ENCODE results near the gene CECR2.

The CECR2 gene

DNA sequence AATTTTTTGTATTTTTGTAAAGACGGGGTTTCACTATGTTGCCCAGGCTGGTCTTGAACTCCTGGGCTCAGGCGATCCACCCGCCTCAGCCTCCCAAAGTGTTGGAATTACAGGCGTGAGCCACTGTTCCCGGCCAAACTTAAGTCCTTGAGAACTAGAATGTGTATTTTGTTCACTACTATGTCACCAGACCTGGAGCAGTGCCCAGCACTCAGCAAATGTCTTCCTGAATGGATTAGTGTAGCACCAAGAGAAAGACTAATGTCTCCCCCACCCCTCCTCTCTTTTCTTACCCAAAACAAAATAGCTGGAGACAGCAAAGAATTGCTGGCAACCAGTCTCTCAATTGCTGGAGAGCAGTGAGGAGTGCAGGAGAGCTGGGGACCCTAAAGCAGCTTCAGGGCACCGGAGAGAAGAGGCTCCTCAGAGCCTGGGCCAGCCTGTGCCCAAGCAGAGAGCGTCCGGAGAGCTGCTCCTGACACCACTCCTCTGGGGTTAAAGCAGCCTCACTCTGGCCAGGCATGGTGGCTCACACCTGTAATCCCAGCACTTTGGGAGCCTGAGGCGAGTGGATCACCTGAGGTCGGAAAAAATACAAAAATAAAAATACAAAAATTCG lies 209.0 kb downstream of the CECR2 start:
- DNase-seq: no peak

DNA sequence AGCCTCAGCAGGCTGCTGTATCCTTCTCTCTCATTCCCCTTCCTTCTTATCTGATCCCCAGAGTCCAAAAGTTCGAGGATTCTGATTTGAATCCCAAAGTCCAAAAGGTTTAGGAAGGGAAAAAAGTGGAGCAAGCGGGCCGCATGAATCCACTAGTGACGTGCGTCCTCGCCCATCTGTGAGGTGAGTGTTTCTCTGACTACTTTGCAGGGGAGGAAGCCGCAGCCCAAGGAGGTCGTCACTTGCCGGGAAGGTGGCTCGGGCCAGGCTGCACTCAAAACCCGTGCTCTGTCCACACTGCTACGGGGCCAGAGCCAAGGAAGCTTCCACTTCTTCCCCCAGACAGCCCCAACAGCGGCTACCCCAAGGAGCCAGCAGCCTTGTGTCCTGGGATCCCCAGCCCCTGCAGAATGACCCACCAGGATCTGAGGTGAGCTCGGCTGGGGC lies 210.3 kb downstream of the CECR2 start:
- DNase-seq: no peak

DNA sequence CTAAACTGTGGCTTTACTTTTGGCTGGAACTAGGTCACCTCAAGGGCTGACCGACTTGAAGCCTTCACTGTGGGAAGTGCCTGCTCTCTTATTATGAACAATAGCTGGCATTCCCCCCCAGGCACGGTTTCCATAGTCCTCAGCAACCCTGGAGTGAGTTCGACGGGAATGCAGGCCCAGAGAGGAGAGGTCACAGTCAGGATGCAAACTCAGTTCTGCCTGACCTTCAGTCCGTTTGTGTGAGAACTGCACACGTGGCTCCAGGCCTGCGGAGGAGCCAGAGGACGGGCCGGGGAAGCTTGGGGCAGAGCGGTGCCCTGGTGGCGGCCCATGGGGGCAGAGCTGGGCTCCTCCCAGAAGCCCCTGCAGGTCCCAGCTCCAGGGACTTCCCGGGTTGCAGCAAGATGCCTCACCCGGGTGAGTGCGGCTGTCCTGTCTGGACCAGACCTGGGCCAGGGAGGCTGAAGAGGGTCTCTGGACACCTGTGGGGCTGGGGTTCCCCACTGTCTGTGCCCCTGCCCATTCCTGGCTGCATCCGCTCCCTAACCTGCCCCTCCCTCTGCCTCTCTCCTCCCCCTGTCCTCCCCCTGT lies 211.3 kb downstream of the CECR2 start:
- DNase-seq: no peak

DNA sequence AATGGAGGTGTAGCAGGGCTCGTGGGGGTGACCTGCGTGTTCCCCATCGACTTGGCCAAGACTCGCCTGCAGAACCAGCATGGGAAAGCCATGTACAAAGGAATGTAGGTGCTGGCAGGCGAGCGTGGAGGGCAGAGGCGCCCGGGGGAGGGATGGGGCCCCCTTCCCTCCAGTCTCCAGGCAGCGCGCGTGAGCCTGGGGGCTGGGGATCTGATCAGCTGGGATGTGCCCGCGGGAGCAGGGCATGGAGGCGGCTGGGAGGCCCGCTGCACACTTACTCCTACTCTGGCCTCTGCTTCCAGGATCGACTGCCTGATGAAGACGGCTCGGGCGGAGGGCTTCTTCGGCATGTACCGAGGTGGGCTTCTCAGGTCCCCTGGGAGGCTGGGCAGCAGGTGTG lies 211.8 kb downstream of the CECR2 start:
- DNase-seq: no peak

DNA sequence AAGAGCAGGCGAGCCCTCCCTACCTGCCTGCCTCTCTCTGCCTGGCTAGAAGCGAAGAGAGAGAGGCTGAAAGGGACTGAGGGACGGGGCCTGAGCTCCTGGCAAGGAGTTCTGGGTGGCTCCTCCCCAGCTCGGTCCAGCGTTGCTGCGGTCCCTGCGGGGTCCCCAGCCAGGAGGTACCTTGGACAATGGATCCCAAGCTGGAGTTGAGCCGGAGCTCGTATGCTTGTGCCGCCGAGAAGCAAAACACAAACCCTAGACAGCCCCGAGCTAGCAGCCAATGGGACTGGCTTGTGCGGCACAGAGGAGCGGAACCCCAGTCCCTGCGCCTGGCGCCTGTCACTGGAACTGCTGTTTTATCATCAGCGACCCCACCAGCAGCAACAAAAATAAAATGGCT lies 212.4 kb downstream of the CECR2 start:
- no peak for DNase-seq

DNA sequence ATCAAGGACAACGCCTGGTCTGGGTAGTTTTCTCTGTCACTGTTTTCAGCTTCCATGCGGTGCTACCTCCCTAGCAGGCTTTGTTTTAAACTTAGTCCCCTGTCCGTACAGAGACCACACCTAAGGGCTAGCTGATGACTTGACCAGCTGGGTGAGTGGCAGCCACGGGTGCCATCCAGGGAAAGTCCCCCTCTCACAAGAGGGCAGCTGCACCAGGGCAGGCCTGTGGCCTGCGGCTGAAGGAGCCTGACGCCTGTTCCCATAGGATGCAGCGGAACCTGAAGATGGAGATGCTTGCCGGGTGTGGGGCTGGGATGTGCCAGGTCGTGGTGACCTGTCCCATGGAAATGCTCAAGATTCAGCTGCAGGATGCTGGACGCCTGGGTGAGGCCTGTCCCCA lies 213.9 kb downstream of the CECR2 start:
- no peak for DNase-seq

DNA sequence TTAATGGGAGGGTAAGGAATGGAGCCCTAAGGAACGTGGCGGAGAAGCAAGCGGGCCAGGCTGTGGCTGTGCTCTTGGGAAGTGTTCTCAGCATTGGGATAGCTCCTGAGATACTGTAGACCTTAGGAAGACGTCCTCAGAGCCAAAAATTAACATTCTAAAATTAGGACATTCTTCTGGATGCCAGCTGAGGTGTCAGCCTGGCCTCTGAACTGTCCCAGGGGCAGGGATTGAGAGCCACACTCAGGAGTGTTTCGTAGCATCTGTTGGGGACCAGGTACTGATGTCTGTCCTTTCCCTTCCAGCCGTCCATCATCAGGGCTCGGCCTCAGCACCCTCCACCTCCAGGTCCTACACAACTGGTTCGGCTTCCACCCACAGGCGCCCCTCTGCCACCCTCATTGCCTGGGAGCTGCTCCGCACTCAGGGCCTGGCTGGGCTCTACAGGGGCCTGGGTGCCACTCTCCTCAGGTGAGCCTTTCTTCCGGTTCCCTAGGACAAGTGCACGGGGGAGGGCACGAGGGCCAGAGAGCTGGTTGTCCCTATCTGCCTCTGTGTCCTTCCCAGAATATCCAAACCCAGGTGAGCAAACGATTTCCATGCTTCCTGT lies 217.7 kb downstream of the CECR2 start:
- DNase-seq: no peak

DNA sequence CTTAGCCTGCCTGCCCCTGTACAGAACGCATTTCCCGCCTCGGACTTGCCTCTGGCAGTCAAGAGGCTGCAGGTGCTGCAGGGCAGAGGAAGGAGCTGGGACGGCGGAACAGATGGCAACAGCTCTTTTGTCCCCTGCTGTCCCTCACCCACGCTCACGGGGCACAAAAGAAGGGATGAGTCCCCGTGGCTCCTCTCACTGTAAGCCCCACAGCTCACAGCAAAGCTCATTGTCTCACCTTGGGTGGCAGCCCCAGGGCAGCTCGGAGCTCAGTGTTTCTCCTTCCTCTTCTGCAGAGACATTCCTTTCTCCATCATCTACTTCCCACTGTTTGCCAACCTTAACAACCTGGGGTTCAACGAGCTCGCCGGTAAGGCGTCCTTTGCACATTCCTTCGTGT lies 218.4 kb downstream of the CECR2 start:
- DNase-seq: no peak

DNA sequence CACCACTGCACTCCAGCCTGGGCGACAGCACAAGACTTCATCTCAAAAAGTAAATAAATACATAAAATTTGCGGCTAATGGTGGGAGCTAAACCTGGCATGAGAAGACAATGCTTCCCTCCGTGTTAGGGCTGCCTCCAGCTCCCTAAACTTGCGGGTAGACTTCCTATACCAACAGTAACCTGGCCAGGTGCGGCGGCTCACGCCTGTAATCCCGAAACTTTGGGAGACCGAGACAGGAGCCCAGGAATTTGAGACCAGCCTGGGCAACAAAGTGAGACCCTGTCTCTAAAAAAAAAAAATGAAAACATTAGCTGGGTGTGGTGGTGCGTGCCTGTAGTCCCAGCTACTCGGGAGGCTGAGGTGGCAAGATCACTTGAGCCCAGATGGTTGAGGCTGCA lies 219.3 kb downstream of the CECR2 start:
- no peak for DNase-seq

DNA sequence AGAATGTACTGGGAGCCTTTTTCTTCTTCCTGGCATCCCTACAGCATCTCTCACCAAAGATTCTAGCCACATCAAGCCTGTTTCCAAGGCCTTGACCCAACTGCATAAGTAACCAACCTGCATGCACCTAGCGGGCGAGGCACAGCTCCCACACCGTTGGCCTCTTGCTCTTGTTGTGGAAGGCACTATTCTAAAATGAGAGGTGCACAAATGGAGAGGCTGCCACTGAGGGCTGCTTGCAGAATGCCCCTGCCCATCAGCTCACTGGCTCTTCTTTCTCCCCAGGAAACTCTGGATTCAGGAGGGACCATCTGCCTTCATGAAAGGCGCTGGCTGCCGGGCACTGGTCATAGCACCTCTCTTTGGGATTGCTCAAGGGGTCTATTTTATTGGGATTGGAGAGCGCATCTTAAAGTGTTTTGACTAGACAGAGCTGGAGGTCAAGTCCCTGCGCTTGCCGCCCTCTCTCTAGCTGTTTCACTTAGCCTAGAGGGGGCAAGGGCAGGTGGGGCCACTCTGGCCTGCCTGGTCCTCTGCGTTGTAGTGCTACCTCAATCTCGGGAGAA lies 220.6 kb downstream of the CECR2 start:
- no peak for DNase-seq

DNA sequence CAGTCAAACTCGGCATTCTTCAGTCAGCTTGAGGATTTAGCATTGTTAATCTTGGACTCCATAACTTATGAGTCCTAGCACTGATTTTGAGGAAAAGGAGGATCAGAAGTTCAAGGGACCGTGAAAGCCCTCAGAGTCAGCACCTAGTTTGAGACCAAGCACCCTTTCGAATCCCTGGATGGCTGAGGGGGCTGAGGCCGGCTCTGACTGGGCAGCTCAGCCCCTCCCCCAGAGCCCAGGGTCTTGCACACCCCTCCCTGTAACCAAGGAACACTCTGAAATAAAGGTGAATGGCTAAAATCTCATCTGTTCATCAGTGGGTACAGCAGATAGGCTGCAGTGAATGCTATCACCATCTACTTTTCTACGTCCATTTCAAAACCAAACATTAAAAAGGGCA lies 221.3 kb downstream of the CECR2 start:
- no peak for DNase-seq

DNA sequence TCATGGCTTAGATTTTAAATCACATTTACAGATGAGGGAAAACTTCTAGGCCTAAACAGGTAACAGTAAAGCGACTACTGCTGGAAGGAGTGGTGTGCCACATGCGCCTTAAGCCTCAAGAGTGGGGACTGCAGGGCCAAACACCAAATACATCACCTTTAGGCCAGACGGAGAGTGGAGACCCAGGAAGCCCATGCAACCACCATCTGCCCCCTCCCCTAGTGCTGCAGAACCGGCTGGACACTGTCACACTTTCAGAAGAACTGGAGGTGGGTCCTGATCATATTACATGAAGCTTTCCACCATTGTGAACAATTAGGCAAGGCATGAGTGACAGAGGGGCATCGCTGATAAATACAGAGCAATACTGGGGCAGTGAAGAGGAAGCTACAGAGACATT lies 222.9 kb downstream of the CECR2 start:
- no peak for DNase-seq

DNA sequence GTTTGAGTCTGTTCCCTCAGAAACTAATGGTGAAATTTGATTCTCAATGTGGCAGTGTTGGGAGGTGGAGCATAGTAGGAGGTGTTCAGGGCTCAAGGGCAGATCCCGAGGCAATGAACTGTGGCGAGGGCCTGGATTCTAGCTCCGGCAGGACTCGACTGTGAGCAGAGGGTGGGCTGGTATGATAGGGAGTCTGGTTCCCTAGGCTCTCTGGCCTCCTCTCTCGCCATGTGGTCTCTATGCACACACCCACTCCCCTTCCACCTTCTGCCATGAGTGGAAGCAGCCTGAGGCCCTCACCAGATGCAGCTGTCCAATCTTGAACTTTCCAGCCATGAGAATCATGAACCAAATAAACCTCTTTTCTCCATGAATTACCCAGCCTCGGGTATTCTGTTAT lies 227.0 kb downstream of the CECR2 start:
- DNase-seq: no peak

DNA sequence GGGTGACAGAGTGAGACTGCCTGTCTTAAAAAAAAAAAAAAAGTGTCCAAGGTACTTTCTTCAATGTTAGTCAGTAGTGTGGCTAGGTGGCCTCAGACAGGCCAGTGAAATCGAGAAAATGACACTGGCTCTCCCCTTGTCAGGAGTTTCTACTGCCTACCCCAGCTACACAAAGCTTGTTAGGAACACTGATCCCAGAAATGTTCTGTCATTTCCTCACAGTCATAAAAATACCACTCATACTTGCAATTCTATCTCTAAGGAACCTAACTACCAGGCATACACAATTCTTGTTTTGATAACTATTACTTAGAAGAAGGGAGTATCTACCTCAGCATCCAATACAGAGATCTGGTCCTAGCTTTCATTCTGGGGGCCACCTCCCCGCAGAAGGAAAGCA lies 228.0 kb downstream of the CECR2 start:
- DNase-seq: no peak

DNA sequence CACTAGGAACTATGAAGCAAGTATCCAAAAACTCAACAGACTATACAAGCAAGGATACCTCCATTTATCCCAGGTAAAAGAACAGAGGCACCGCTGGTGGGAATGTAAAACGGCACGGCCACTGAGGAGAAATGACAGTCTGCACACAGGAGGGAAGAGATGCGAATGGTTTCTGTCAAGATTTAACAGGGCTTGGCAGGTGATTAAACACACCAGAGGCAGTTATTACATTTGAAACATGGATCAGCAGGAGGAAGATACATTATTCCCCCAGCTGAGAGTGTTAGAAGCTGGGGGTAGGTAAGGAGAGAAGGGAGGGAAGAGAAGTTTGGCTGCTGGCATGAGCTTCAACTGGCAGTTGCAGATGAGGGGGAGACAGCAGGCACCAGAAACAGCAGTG lies 229.1 kb downstream of the CECR2 start:
- no peak for DNase-seq

DNA sequence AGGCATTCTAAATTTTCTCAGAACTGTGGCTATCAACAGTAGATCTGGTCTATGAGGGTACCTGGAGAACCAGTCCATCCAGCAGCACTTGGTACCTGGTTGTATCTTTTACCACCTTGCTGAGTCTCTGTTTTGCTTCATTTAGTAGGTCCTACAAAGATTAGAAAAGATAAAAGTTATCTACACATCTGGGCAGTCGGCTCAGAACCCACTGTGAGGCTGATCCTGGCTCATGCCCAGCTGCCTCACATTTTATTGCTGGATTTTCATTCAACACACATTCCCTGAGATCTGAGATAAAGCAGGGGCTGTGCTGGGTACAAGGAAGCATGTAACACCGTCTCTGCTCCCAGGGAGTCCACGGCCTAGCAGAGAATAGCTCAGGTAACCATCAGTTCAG lies 231.8 kb downstream of the CECR2 start:
- no peak for DNase-seq

DNA sequence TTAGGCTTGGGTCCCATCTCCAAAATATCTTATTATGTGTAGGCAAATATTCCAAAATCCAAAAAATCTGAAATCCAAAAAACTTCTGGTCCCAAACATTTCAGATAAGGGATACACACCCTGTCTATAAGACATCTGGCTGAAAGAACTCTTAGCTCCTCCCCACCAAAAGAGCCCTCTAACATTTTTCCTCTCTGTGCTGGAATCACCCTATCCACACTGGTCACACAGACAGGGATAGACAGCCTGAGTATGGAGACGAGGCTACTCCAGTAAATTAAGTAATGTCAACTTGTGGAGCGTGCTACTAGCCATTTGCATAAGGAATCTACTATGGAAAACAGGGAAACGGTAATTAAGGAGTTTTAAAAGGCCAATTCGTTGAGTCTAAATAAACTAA lies 234.4 kb downstream of the CECR2 start:
- no peak for DNase-seq

DNA sequence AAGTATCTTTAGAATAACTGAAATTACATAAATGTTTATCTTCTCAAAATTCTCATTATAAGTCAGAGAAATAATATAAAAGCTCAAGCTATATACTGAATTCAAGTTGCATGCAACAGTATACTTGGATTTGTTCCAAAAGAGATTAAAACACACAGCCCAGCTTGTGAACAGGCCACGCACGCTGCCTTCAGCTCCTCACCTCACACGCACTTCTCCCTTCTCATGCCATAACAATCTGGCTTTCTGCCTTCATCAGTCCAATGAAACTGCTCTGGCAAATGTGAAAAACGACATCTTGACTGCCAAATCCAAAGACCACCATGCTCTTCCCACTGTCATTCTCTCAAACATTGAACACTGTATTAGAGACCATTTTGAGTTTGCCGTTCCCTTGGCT lies 237.2 kb downstream of the CECR2 start:
- no peak for DNase-seq

Measured in stimulated activated CD8-positive, alpha-beta memory T cell treated with anti-CD3 and anti-CD28 coated beads, Interleukin-4, amount 100 ng/mL, for 48 hours (primary cell).